Endodermal cell (in vitro differentiated cells): ENCODE measurements around the gene HIGD1C. TPM values are rescaled to one million over a fixed set of nuclear protein-coding genes. Genes with fewer than 3 reads are reported as not detected.
"Not testable (repeated sequence)": the region's sequence is repeated elsewhere in the genome, so short reads cannot be mapped to it uniquely, and the experiment has no call there.

ENCODE experiments used
- DNase-seq: peaks from one replicate; pipeline ENCODE4 v3.0.0-alpha.2; 2017
- H3K27ac ChIP-seq: 2 replicates; pipeline ENCODE4 v1.5.1; 2013; ENCODE audit warnings: mild to moderate bottlenecking, low read depth, low read length, moderate library complexity
- H3K27me3 ChIP-seq: 2 replicates; pipeline ENCODE4 v1.6.1; 2013; ENCODE audit warnings: mild to moderate bottlenecking, low read length, moderate library complexity; ENCODE audit not compliant: insufficient read depth, control insufficient read depth, poor library complexity, severe bottlenecking
- H3K36me3 ChIP-seq: 2 replicates; pipeline ENCODE4 v1.7.0; 2013; ENCODE audit warnings: mild to moderate bottlenecking, low read length, moderate library complexity; ENCODE audit not compliant: control insufficient read depth, insufficient read depth
- H3K4me1 ChIP-seq: one replicate; pipeline ENCODE4 v1.7.0; 2013; ENCODE audit warnings: low read length; ENCODE audit not compliant: control insufficient read depth, insufficient read depth
- H3K4me3 ChIP-seq: 2 replicates; pipeline ENCODE4 v1.5.1; 2013; ENCODE audit warnings: mild to moderate bottlenecking, low read length, moderate library complexity
- H3K9ac ChIP-seq: 2 replicates; pipeline ENCODE4 v1.6.1; 2013; ENCODE audit warnings: mild to moderate bottlenecking, low read length, moderate library complexity; ENCODE audit not compliant: poor library complexity, severe bottlenecking; ENCODE audit errors: extremely low read depth
- H3K9me3 ChIP-seq: 2 replicates; pipeline ENCODE4 v1.6.1; 2013; ENCODE audit warnings: mild to moderate bottlenecking, low read length, moderate library complexity; ENCODE audit not compliant: control insufficient read depth
- H3K27ac Mint-ChIP-seq: 2 replicates; pipeline ENCODE4 v1.8.0; 2020; ENCODE audit warnings: mixed read lengths
- H3K27me3 Mint-ChIP-seq: 2 replicates; pipeline ENCODE4 v1.8.0; 2021; ENCODE audit warnings: mild to moderate bottlenecking, mixed read lengths; ENCODE audit not compliant: insufficient read depth
- H3K36me3 Mint-ChIP-seq: 2 replicates; pipeline ENCODE4 v1.8.0; 2020; ENCODE audit warnings: low read depth, mixed read lengths
- H3K4me1 Mint-ChIP-seq: 2 replicates; pipeline ENCODE4 v1.8.0; 2020; ENCODE audit warnings: mixed read lengths
- H3K4me3 Mint-ChIP-seq: 2 replicates; pipeline ENCODE4 v1.8.0; 2020; ENCODE audit warnings: mild to moderate bottlenecking, moderate library complexity, mixed read lengths
- H3K9me3 Mint-ChIP-seq: 2 replicates; pipeline ENCODE4 v1.8.0; 2020; ENCODE audit warnings: mild to moderate bottlenecking, mixed read lengths
- WGBS, 2 experiments: methylation state at CpG; one replicate each; pipeline versions ENCODE4 v1.1.5 to v1.1.7; 2013; ENCODE audit warnings: missing lambda C conversion rate in 2 of 2, mixed read lengths in 1 of 2; ENCODE audit not compliant: insufficient coverage in 1 of 2, insufficient read length in 1 of 2; 5-methylcytosine and 5-hydroxymethylcytosine counted together
- total RNA-seq, 2 donors: library from RNA; stranded (reverse); fragmentation: NEBNext Ultra II Directional in 1 of 2; extraction: Animal tissue kit (Norgen Biotek cat#: 25700) in 1 of 2; gene quantifications; 2 replicates in 1 of 2; 3 replicates in 1 of 2; pipeline ENCODE4 v1.2.1, GENCODE V29; 2021
- TF ChIP-seq, protein P1 (sequence below): fragments of 200-600 bp; sonication (generic); conservative IDR thresholded peaks from 2 replicates; pipeline ENCODE4 v1.5.0; 2021; ENCODE audit warnings: antibody characterized with exemption, mild to moderate bottlenecking

HIGD1C gene
- total RNA-seq, 2 donors from 2014 or later = not detected

DNA sequence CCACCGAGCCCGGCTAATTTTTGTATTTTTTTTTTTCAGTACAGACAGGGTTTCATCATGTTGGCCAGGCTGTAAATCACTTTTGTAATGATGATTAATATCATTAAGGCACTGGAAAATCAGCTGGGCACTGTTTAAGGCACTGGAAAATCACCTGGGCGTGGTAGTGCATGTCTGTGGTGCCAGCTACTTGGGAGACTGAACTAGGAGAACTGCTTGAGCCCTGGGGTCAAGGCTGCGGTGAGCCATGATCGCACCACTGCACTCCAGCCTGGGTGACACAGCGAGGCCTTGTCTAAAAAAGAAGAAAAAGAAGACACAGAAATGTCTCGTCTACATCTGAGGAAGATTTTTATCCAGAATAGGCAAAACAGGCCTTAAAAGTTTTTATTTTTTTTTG lies 61.1 kb downstream of the HIGD1C start:
- no peaks in the 10 kb centered on the region for H3K27me3 Mint-ChIP-seq
- no peak overlapping the region for H3K27ac ChIP-seq
- 94% methylated on average over 7 of the region's 7 CpGs for WGBS, 2 experiments

GRCh38 chr12:51014467-51014866 lies 62.1 kb downstream of the HIGD1C start:
- not testable (repeated sequence) for H3K9ac ChIP-seq, H3K4me1 ChIP-seq, H3K27me3 Mint-ChIP-seq, DNase-seq, H3K9me3 Mint-ChIP-seq, H3K4me3 ChIP-seq, H3K4me3 Mint-ChIP-seq, H3K27me3 ChIP-seq, H3K27ac Mint-ChIP-seq, H3K9me3 ChIP-seq, H3K27ac ChIP-seq, H3K36me3 Mint-ChIP-seq, H3K36me3 ChIP-seq
- WGBS, 2 experiments = 88 to 93% methylated on average over 4 to 9 of the region's 9 CpGs
- H3K4me1 Mint-ChIP-seq = peaks cover 10% of the 10 kb centered on the region

More for the DNA sequence above, 61.1 kb downstream of the HIGD1C start:
- H3K36me3 ChIP-seq = peaks cover under 1% of the 10 kb centered on the region
- no peak overlapping the region for H3K9ac ChIP-seq
- H3K27me3 ChIP-seq = no peaks in the 10 kb centered on the region
- no peak overlapping the region for H3K4me3 Mint-ChIP-seq
- peaks cover 6% of the 10 kb centered on the region for H3K36me3 Mint-ChIP-seq
- H3K4me3 ChIP-seq = no peak overlapping the region
- peaks cover 15% of the 10 kb centered on the region for H3K4me1 Mint-ChIP-seq
- no peak for DNase-seq
- no peaks in the 10 kb centered on the region for H3K4me1 ChIP-seq
- no peaks in the 10 kb centered on the region for H3K9me3 Mint-ChIP-seq
- H3K9me3 ChIP-seq = no peaks in the 10 kb centered on the region
- no peak overlapping the region for H3K27ac Mint-ChIP-seq
- TF ChIP-seq, protein P1, sequence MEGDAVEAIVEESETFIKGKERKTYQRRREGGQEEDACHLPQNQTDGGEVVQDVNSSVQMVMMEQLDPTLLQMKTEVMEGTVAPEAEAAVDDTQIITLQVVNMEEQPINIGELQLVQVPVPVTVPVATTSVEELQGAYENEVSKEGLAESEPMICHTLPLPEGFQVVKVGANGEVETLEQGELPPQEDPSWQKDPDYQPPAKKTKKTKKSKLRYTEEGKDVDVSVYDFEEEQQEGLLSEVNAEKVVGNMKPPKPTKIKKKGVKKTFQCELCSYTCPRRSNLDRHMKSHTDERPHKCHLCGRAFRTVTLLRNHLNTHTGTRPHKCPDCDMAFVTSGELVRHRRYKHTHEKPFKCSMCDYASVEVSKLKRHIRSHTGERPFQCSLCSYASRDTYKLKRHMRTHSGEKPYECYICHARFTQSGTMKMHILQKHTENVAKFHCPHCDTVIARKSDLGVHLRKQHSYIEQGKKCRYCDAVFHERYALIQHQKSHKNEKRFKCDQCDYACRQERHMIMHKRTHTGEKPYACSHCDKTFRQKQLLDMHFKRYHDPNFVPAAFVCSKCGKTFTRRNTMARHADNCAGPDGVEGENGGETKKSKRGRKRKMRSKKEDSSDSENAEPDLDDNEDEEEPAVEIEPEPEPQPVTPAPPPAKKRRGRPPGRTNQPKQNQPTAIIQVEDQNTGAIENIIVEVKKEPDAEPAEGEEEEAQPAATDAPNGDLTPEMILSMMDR = no peak

GRCh38 chr12:51017452-51017851 lies 65.1 kb downstream of the HIGD1C start:
- H3K36me3 Mint-ChIP-seq = peaks cover 2% of the 10 kb centered on the region
- H3K4me3 Mint-ChIP-seq = no peak overlapping the region
- H3K27ac Mint-ChIP-seq = no peak overlapping the region
- no peaks in the 10 kb centered on the region for H3K4me1 ChIP-seq
- no peaks in the 10 kb centered on the region for H3K27me3 Mint-ChIP-seq
- TF ChIP-seq, protein P1 = no peak
- no peak overlapping the region for H3K27ac ChIP-seq
- no peak overlapping the region for H3K9ac ChIP-seq
- H3K4me1 Mint-ChIP-seq = peaks cover 6% of the 10 kb centered on the region
- no peak overlapping the region for H3K4me3 ChIP-seq
- DNase-seq = no peak
- no peaks in the 10 kb centered on the region for H3K9me3 Mint-ChIP-seq
- H3K27me3 ChIP-seq = no peaks in the 10 kb centered on the region
- H3K36me3 ChIP-seq = no peaks in the 10 kb centered on the region
- H3K9me3 ChIP-seq = no peaks in the 10 kb centered on the region

GRCh38 chr12:51018956-51019355 lies 66.6 kb downstream of the HIGD1C start:
- no peaks in the 10 kb centered on the region for H3K4me1 ChIP-seq
- DNase-seq = no peak
- no peak overlapping the region for H3K27ac ChIP-seq
- Mint-ChIP-seq H3K4me3 (no peak overlapping the region), H3K27me3 (no peaks in the 10 kb centered on the region), H3K27ac (no peak overlapping the region), H3K9me3 (no peaks in the 10 kb centered on the region), H3K4me1 (peaks cover 3% of the 10 kb centered on the region), H3K36me3 (peaks cover 2% of the 10 kb centered on the region)
- TF ChIP-seq, protein P1 = no peak
- H3K9me3 ChIP-seq = no peaks in the 10 kb centered on the region
- H3K4me3 ChIP-seq = no peak overlapping the region
- WGBS, 2 experiments = 92 to 100% methylated on average over 1 of the region's 2 CpGs
- H3K36me3 ChIP-seq = no peaks in the 10 kb centered on the region
- H3K27me3 ChIP-seq = no peaks in the 10 kb centered on the region
- H3K9ac ChIP-seq = no peak overlapping the region
